Measurements from ENCODE around the gene ZNF385B.

The ZNF385B gene

GRCh38 chr2:179438654-179439053 is 422.8 kb downstream of the ZNF385B start:
- TF ChIP-seq EZH2phosphoT487 (IDR thresholded peaks at IDR 0.05; ENCODE audit: low read depth) (no peak), CTCF (IDR thresholded peaks at IDR 0.05; ENCODE audit: low read depth, low read length) (no peak)
- no peak overlapping the region for H3K27ac ChIP-seq (ENCODE audit: low read length)
- H3K9me3 ChIP-seq (ENCODE audit: insufficient read depth, low read length), result no peaks in the 10 kb centered on the region
- H3K36me3 ChIP-seq (replicated peaks; ENCODE audit: low read depth, low read length), result no peaks in the 10 kb centered on the region
- H3K79me2 ChIP-seq (ENCODE audit: low read length), result no peaks in the 10 kb centered on the region
- no peak overlapping the region for H3K9ac ChIP-seq (ENCODE audit: low read length)
- H3K27me3 ChIP-seq (ENCODE audit: low read depth, low read length), result peaks cover 24% of the 10 kb centered on the region; the same call in 1 of the 2 replicates
- H3K4me1 ChIP-seq (ENCODE audit: low read length), result peaks cover 6% of the 10 kb centered on the region; the same call in 1 of the 2 replicates
- H4K20me1 ChIP-seq (ENCODE audit: insufficient read depth, low read length), result no peaks in the 10 kb centered on the region
- H3K4me2 ChIP-seq (ENCODE audit: low read length), result no peak overlapping the region
- H3K4me3 ChIP-seq (ENCODE audit: low read length), result no peak overlapping the region
- no peak overlapping the region for H2AFZ ChIP-seq (ENCODE audit: low read depth, low read length)

DNA sequence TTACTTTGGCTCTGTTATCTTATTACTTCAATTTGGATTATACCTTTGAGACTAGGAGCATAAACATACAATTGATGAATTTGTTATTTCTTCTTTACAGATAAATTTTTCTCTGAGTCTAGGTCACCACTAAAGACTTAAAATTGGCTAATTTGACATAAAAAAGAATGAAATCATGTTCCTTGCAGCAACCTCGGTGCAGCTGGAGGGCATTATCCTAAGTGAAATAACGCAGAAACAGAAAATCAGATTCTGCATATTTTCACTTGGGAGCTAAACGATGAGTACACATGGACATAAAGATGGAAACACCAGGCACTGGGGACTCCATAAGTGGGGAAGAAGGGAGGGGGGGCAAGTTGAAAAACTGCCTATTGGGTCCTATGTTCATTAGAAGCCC is 424.0 kb downstream of the ZNF385B start:
- Histone ChIP-seq H3K4me3 (ENCODE audit: low read length) (no peak overlapping the region), H3K9ac (ENCODE audit: low read length) (no peak overlapping the region), H3K4me1 (ENCODE audit: low read length) (peaks cover 6% of the 10 kb centered on the region; the same call in 1 of the 2 replicates), H3K27me3 (ENCODE audit: low read depth, low read length) (peaks cover 16% of the 10 kb centered on the region; the same call in 1 of the 2 replicates), H3K4me2 (ENCODE audit: low read length) (no peak overlapping the region), H3K27ac (ENCODE audit: low read length) (no peak overlapping the region), H4K20me1 (ENCODE audit: insufficient read depth, low read length) (no peaks in the 10 kb centered on the region), H2AFZ (ENCODE audit: low read depth, low read length) (no peak overlapping the region), H3K36me3 (replicated peaks; ENCODE audit: low read depth, low read length) (no peaks in the 10 kb centered on the region), H3K79me2 (ENCODE audit: low read length) (no peaks in the 10 kb centered on the region), H3K9me3 (ENCODE audit: insufficient read depth, low read length) (no peaks in the 10 kb centered on the region)
- TF ChIP-seq EZH2phosphoT487 (IDR thresholded peaks at IDR 0.05; ENCODE audit: low read depth), result no peak

DNA sequence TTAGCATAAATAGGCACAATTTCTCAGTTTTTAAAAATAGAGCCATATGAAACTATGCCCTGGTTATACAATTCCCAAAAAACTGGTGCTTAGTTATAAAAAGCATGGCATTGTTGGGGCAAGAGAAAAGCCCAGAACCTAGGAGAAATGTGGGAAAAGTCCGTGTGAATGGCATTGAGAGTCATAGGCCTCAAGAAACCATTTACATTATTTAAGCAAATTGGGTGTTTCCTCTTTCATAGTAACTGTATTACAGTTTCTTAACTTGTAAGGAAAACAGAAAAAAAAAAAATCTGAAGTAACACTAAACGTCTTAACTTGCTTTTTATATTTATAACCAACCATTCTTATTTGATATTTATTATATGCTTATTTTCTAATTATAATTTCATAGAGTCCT is 425.8 kb downstream of the ZNF385B start:
- no peak overlapping the region for H3K4me3 ChIP-seq (ENCODE audit: low read length)
- H3K36me3 ChIP-seq (replicated peaks; ENCODE audit: low read depth, low read length), result no peaks in the 10 kb centered on the region
- H3K4me2 ChIP-seq (ENCODE audit: low read length), result no peak overlapping the region
- H3K9ac ChIP-seq (ENCODE audit: low read length), result no peak overlapping the region
- H3K4me1 ChIP-seq (ENCODE audit: low read length), result peaks cover 5% of the 10 kb centered on the region; the same call in 1 of the 2 replicates
- TF ChIP-seq EZH2phosphoT487 (IDR thresholded peaks at IDR 0.05; ENCODE audit: low read depth), result no peak
- no peak for TF ChIP-seq CTCF (IDR thresholded peaks at IDR 0.05; ENCODE audit: low read depth, low read length)
- H3K27ac ChIP-seq (ENCODE audit: low read length), result no peak overlapping the region
- 0 out of 2 replicates have a peak, but pooled peaks cover 10% of the 10 kb centered on the region for H3K27me3 ChIP-seq (ENCODE audit: low read depth, low read length)
- no peaks in the 10 kb centered on the region for H3K9me3 ChIP-seq (ENCODE audit: insufficient read depth, low read length)
- no peaks in the 10 kb centered on the region for H3K79me2 ChIP-seq (ENCODE audit: low read length)
- no peak overlapping the region for H2AFZ ChIP-seq (ENCODE audit: low read depth, low read length)
- H4K20me1 ChIP-seq (ENCODE audit: insufficient read depth, low read length), result no peaks in the 10 kb centered on the region

GRCh38 chr2:179435000-179435399 is 426.4 kb downstream of the ZNF385B start:
- Histone ChIP-seq H3K36me3 (replicated peaks; ENCODE audit: low read depth, low read length) (no peaks in the 10 kb centered on the region), H3K4me2 (ENCODE audit: low read length) (no peak overlapping the region), H4K20me1 (ENCODE audit: insufficient read depth, low read length) (no peaks in the 10 kb centered on the region), H2AFZ (ENCODE audit: low read depth, low read length) (no peak overlapping the region), H3K4me3 (ENCODE audit: low read length) (no peak overlapping the region), H3K27me3 (ENCODE audit: low read depth, low read length) (0 out of 2 replicates have a peak, but pooled peaks cover 10% of the 10 kb centered on the region), H3K4me1 (ENCODE audit: low read length) (0 out of 2 replicates have a peak, but pooled peaks cover 2% of the 10 kb centered on the region), H3K9ac (ENCODE audit: low read length) (no peak overlapping the region), H3K27ac (ENCODE audit: low read length) (no peak overlapping the region), H3K79me2 (ENCODE audit: low read length) (no peaks in the 10 kb centered on the region), H3K9me3 (ENCODE audit: insufficient read depth, low read length) (no peaks in the 10 kb centered on the region)
- TF ChIP-seq CTCF (IDR thresholded peaks at IDR 0.05; ENCODE audit: low read depth, low read length) (no peak), EZH2phosphoT487 (IDR thresholded peaks at IDR 0.05; ENCODE audit: low read depth) (no peak)
